Lung microvascular endothelial cell (primary cell): ENCODE data around the gene FGF22. TPM values are rescaled to one million over a fixed set of nuclear protein-coding genes. Genes with fewer than 3 reads are reported as not detected.
"Not testable (repeated sequence)": the region's sequence is repeated elsewhere in the genome, so short reads cannot be mapped to it uniquely, and the experiment has no call there.

Experiments used
- DNase-seq, 2 donors: peaks; one replicate each; pipeline versions ENCODE4 v3.0.0 to v3.0.0-alpha.2; 2010; ENCODE audit warnings: low read depth in 2 of 2
- total RNA-seq: library from RNA; depleted of rRNA; stranded (reverse); fragments of >200 nt; gene quantifications from 2 replicates; pipeline ENCODE4 v1.2.1, GENCODE V29; 2014

FGF22 gene
- total RNA-seq, 1 donor from 2014 or later = not detected

GRCh38 chr19:621819-622218 lies 17.9 kb upstream of the FGF22 start:
- no peak for DNase-seq

- no peak for DNase-seq
Observed at GRCh38 chr19:622666-623065, 17.0 kb upstream of the FGF22 start.

GRCh38 chr19:623175-623916 lies 16.3 kb upstream of the FGF22 start:
- DNase-seq = no peak

- peak; percentile 47 to 59 for DNase-seq
Observed at GRCh38 chr19:623974-624373, 15.7 kb upstream of the FGF22 start.

GRCh38 chr19:624433-625109 lies 15.1 kb upstream of the FGF22 start:
- no peak for DNase-seq

GRCh38 chr19:625257-625656 lies 14.4 kb upstream of the FGF22 start:
- no peak for DNase-seq

- DNase-seq = not testable (repeated sequence)
Observed at GRCh38 chr19:626566-626965, 13.1 kb upstream of the FGF22 start.

- DNase-seq = peak in 1 of 2 donors; percentile 19
Observed at GRCh38 chr19:628168-628567, 11.5 kb upstream of the FGF22 start.

- DNase-seq = not testable (repeated sequence)
Observed at GRCh38 chr19:629515-629914, 10.2 kb upstream of the FGF22 start.

- DNase-seq = no peak
Observed at GRCh38 chr19:629961-630714, 9.5 kb upstream of the FGF22 start.

- peak; percentile 22 to 30 for DNase-seq
Observed at GRCh38 chr19:632579-633067, 7.1 kb upstream of the FGF22 start.

- peak; percentile 98 to 99 for DNase-seq
Observed at GRCh38 chr19:633068-633785, 6.5 kb upstream of the FGF22 start, which contains the start of gene POLRMT. Gene POLRMT (minus strand): TSS chr19:633537. CDS start chr19:633512, 25 bp downstream.

- DNase-seq = no peak
Observed at GRCh38 chr19:633786-634639, 5.7 kb upstream of the FGF22 start.

GRCh38 chr19:634975-635652 lies 4.6 kb upstream of the FGF22 start:
- DNase-seq = no peak

- no peak for DNase-seq
Observed at GRCh38 chr19:638906-639252, 800 bp upstream of the FGF22 start.

- DNase-seq = no peak
Observed at GRCh38 chr19:640161-640558, 481 bp downstream of the FGF22 start.

GRCh38 chr19:640606-641189 lies 1.0 kb downstream of the FGF22 start:
- no peak for DNase-seq

- no peak for DNase-seq
Observed at GRCh38 chr19:641702-642101, 2.0 kb downstream of the FGF22 start.
